B cell (primary cell): ENCODE measurements around the gene RASA1.

Experiments used
- EZH2 ChIP-seq: IDR thresholded peaks from 2 replicates; pipeline ENCODE4 v1.6.1; 2012; ENCODE audit warnings: borderline replicate concordance, low read depth, mild to moderate bottlenecking, moderate library complexity, low read length; ENCODE audit not compliant: insufficient read depth, poor library complexity, severe bottlenecking
- TF ChIP-seq, protein P1 (sequence below): fragments of 200-600 bp; IDR thresholded peaks from one replicate; pipeline ENCODE4 v1.8.0; 2022; ENCODE audit warnings: antibody characterized with exemption, mild to moderate bottlenecking

DNA sequence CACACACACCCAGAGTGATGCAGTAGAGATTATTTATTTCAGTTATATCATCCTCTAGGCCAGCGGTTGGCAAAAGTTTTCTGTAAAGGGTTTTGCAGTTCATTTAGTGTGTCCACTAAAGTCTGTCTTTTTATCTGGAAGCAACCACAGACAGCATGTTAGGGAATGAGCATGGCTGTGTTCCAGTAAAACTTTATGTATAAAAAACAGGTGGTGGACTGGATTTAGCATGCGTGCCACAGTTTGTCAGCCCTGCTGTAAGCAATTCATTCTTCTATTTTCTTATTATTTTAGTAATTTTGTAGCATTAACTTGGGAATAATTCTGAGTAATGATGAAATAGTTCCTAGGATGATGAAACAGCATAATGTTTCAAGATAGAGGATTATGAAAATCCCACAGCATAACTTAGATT is 93.4 kb downstream of the RASA1 start:
- TF ChIP-seq, protein P1, sequence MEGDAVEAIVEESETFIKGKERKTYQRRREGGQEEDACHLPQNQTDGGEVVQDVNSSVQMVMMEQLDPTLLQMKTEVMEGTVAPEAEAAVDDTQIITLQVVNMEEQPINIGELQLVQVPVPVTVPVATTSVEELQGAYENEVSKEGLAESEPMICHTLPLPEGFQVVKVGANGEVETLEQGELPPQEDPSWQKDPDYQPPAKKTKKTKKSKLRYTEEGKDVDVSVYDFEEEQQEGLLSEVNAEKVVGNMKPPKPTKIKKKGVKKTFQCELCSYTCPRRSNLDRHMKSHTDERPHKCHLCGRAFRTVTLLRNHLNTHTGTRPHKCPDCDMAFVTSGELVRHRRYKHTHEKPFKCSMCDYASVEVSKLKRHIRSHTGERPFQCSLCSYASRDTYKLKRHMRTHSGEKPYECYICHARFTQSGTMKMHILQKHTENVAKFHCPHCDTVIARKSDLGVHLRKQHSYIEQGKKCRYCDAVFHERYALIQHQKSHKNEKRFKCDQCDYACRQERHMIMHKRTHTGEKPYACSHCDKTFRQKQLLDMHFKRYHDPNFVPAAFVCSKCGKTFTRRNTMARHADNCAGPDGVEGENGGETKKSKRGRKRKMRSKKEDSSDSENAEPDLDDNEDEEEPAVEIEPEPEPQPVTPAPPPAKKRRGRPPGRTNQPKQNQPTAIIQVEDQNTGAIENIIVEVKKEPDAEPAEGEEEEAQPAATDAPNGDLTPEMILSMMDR = no peak
- TF ChIP-seq EZH2 = no peak
